ENCODE measurements around the gene UBAP1. TPM values are rescaled to one million over a fixed set of nuclear protein-coding genes. Genes with fewer than 3 reads are reported as not detected.
A peak's percentile ranks its signal among the peaks of the same experiment; 100 is the strongest.
"Not testable (repeated sequence)": the region's sequence is repeated elsewhere in the genome, so short reads cannot be mapped to it uniquely, and the experiment has no call there.

Gene UBAP1
- total RNA-seq, 1 experiment from 2014 or later: 40.4 TPM

DNA sequence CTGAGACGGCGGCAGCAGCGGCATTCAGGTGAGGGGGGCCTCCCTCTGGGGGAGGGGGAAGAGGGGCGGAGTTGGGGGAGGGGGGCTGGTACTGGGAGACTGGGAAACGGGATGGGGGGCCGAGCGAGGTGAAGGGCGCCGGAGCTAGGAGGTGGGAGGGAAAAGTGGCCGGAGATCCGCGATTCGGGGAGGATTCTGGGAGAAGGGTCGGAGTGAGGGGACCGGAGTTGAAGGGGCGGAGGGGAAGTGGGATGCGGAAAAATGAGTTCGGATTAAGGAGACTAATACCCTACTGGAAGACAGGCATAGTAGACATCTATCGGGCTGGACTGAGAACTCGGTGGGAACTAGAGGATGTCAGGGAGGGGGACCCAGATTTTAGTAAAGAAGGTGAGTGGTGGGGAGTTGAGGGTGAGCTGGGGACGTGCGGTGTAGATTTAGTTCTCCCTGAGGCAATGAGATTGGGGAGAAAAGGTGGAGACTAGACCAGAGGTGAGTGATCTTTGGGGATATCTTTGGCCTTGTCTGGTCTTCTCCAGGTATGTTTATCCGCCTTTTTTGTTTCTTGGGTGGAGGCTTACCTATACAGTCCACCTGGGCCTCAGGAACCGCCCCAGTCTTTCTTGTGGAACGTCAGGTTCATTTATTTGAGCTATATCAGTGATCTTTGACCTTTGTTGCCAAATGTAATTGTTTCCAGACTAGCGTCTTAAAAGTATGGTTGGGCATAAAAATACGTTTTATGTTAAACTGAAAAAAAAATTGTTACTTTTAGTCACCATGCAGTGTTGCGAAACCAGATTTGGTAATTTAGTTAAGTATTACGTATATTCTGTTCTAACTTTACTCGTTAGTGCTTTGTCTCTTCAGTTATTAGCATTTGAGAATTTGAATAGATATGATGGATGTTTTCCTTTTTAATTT is 632 bp downstream of the UBAP1 start:
- peak; percentile 32 for DNase-seq (ENCODE audit: low read depth)

DNA sequence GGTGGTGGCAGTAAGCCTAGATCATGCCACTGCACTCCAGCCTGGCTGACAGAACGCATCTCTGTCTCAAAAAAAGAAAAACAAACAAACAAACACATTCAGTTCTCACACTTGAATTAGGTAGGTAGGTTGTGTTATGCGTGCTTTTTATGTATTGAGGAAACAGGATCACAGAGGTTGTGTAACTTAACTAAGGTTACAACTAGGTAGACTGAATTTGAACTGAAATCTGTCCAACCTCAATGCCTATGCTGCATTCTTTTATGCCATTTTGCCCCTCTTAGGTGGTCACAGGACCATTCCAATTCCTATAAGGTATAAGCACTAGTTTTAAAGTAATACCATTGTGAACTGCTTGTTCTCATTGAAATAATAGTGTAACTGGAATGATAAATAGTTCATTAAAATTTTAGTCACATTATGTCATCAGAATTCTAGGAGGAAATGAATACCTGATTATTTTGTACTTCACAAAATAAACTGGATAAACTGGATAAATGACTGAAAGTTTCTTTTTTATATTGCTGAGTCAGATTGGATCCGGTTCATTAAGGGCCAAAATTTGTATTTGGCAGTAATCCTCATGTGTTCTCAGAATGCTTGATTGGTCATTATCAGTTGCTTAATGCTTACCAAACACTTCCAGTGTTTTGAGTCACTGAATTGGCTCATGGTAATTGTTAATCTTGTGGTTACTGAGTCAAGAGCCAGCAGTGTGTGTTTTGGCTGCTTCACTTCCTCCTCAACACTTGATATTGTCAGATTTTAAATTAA is 7.1 kb downstream of the UBAP1 start:
- peak; percentile 96 for DNase-seq (ENCODE audit: low read depth)

DNA sequence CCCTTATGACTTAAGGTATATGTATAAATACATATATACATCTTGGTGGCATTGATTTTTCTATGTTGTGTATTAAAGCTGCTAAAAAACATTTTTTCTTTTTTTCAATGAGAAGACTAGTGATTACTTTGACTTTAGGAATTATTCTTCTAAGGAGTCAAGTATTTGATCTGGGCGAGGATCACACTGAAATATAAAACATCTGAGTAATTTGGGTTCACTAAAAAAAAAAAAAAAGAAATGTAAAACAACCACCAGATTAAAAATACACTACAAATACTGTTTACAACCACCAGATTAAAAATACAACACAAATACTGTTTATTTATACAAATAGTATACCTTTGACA is 9.0 kb downstream of the UBAP1 start:
- DNase-seq (ENCODE audit: low read depth): no peak

DNA sequence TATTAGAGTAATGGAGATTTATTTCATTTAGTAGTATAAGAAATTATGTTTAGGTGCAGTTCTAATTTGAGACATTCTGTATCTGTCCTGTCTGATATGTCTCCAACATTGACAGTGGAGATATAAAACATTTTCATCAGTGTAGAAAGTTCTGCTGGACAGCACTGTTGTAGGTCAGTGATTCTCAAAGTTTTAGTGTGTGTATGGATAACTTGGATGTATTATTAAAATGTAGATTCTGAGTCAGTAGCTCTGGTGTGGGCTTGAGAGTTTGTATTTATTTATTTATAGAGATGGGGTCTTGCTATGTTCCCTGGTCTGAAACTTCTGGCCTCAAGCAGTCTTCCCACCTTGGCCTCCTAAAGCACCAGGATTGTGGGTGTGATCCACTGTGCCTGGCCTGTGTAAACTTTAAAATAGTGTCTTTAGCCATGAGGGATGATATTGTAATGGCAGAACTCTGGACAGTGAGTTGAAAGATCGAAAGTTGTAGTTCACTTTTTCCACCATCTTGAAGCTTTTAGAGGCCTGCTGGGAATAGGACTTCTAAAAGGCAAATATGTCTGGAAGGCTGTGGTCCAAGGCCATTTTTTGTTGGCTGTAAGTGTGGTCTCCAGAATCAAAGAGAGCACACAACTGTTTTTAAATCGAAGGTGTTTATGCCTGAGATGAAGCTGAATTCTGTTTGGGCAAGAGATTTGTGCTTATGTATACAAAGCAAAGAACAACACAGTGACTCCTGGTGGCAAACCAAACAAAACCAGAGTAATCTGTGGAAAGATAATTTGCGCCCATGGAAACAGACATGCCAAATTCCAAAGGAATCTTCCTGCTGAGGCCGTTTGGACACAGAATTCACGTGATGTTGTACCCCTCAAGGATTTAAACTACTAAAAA is 12.4 kb downstream of the UBAP1 start:
- DNase-seq (ENCODE audit: low read depth): peak; percentile 31

DNA sequence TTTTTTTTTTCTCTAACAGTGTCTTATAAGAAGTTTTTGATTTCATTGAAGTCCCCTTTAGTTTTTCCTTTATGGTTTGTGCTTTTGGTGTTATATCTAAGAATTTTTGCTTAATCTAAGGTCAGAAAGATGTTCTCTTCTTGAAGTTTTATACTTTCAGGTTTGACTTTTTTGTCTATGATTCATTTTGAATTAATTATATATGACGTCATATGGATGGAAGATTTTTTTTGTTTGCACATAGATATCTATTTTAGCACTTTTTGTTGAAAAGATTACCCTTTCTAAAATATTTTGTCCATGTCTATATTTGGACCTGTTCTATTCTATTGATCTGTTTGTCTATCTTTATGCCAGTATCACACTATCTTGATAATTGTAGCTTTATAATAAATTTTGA is 16.3 kb downstream of the UBAP1 start:
- DNase-seq (ENCODE audit: low read depth): no peak

DNA sequence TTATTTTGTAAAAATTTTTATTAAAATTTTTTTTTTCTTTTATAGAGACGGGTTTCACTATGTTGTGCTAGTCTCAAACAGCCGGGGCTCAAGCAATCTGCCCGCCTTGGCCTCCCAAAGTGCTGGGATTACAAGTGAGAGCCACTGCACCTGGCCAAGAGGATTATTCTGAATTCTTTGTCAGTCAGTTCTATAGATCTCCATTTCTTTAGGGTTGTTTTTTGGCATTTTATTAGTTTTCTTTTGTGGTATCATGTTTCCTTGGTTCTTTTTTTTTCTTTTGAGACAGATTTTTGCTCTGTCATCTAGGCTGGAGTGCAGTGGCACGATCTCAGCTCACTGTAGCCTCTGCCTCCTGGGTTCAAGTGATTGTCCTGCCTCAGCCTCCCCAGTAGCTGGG is 18.4 kb downstream of the UBAP1 start:
- DNase-seq (ENCODE audit: low read depth): not testable (repeated sequence)

DNA sequence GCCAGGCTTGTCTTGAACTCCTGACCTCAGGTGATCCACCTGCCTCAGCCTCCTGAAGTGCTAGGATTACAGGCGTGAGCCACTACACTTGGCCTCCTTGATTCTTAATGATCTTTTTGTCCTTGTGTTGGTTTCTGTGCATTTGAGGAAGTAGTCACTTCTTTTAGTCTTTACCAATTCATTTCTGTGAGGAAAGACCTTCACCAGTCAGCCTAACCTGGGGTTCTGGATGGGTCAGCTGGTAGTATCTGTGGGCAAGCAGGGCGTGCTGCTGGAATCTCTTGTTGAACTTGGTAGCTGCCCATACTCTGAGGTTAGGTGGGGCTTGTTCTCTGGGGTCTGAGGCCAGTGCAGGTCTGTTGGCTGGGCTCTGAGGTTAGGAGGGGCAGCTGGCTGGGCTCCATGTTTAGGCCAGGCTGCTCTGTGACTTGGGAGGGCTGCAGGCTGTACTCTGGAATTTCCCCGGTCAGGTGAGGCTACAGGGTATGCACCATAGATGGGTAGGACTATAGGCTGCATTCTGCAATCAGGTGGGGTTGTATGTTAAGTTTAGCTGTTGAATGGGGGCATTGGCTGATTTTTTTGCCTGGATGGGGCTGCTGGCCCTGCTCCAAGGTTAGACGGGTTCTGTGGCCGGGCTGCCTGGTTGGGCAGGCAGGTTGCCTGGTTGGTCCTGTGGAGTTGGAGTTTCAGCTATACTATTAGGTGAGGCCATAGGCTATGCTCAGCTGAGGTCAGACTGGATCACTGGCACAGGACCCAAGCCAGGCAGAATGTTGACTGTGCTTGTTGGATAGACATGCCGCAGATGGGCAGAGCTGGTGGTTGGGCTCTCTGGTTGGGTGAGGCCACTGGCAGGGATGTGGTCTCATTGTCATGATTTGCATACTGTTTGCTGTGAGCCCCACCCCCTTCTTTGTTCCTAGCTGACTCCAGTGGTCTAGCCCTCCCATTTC is 19.2 kb downstream of the UBAP1 start:
- peak; percentile 21 for DNase-seq (ENCODE audit: low read depth)

DNA sequence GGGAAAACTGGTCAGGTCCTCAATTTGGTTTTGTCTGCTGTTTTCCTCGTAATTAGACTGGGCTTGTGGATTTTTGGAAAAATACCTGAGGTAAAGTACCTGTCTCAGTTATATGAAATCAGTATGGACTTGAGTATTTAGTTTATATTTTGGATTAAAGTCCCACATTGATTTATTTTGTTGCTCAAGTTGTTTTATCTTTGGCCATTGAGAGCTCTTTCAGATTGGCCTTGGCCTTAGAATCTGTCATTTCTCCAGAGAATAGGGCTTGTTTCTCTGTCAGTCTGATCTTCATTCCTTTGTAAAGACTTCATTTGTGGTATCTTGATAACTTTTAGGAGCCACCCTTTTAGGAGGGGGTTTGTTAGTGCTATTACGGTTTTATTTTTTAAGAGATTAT is 21.2 kb downstream of the UBAP1 start:
- no peak for DNase-seq (ENCODE audit: low read depth)

DNA sequence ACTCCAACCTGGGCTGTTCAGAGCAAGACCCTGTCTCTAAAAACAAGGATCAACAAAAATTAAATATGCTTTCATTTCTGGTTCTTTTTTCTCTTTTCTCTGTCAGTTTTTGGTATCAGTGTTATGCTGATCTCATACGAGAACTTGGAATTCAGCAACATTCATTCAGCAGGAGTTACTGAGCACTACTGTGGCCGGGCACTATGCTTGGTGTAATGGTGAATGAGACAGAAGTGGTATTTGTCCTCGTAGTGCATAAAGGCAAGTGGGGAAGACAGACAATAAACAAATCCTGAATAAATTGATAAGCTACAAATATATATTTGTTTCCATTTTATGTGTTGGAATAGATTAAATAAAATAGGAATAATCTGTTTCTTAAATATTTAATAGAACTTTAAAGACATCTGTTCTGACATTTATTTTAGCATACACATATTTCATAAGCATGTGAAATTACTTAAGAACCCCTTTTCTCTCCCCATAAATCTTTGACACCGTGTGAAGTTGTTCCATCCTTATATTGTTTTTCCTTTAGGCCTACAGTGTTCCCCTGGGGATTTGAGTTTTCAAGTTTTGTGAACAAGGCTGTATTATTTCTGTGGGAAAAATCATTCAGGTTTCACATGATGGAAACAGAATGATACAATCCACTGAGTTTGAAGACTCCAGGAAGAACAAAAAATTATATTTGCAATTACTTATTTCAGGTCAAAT is 24.6 kb downstream of the UBAP1 start:
- DNase-seq (ENCODE audit: low read depth): no peak

DNA sequence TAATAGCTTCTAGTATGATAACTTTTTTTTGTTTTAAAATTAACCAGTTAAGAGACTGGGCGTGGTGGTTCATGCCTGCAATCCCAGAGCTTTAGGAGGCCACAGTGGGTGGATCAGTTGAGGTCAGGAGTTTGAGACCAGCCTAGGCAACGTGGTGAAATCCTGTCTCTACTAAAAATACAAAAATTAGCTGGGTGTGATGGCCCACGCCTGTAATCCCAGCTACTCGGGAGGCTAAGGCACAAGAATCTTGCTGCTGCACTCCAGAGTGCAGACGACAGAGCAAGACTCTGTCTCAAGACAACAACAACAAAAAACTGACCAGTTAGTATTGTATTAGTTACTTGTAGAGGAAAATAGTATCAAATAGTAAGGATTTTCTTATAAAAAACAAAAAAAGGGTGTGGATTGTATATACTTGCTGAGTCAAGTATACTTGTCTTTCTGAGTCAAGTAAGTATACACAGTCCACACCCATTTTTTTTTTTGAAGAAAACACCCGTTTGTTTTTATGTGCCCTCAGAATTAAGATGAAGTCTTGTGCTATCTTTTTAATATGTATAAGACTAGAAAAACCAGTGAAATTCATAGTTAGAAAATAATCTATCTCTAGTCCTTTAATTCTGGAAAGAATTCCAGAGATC is 25.3 kb downstream of the UBAP1 start:
- DNase-seq (ENCODE audit: low read depth): no peak

DNA sequence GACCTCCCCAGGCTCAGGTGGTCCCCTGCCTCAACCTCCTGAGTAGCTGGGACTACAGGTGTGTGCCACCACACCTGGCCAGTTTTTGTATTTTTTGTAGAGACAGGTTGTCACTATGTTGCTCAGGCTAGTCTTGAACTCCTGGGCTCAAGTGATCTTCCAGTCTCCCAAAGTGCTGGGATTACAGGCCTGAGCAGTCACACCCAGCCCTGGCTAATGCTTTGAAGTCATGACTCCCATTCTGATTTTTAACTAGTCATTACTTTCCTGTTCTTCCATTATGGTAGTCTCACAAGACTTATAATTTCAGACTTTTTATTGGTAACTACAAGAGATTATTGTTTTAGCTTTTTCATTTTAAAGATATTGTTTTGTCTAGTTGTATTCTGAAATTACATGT is 26.3 kb downstream of the UBAP1 start:
- DNase-seq (ENCODE audit: low read depth): no peak

DNA sequence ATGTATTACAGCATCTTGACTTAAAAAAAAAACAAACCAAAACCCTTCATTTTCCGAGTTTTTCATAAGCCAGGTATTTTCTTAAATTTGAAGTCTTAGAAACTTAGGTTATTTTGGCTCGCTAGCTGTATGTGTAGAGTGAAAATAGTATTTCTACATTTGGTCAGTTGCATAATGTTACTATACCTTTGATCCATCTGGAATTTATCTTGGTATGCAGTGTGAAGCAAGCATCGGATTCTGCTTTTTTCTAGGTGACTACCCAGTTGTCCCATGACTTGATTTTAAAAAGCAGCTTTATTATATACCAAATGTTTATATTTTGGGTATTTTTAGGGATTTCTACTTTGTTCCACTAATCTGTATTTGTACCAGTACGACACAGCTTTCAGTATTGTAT is 27.7 kb downstream of the UBAP1 start:
- DNase-seq (ENCODE audit: low read depth): no peak

DNA sequence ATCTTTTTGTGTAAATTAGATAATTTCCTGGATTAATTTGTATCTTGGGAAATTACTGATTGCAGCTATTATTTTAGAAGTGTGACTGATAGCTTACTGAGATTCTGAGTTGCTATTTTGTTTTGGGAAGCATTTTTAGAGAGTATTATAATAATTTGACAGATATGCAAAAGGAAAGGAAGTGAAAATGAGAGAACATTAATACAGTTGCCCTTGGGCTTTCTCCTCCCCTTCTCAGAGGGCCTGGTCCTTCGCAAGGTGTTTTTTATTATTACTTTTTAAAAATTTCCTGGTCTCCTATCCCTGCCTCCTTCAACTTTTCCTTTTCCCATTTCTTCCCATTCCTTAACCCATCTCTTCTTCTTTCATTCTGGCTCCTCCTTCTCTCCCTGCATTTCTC is 32.6 kb downstream of the UBAP1 start:
- no peak for DNase-seq (ENCODE audit: low read depth)

DNA sequence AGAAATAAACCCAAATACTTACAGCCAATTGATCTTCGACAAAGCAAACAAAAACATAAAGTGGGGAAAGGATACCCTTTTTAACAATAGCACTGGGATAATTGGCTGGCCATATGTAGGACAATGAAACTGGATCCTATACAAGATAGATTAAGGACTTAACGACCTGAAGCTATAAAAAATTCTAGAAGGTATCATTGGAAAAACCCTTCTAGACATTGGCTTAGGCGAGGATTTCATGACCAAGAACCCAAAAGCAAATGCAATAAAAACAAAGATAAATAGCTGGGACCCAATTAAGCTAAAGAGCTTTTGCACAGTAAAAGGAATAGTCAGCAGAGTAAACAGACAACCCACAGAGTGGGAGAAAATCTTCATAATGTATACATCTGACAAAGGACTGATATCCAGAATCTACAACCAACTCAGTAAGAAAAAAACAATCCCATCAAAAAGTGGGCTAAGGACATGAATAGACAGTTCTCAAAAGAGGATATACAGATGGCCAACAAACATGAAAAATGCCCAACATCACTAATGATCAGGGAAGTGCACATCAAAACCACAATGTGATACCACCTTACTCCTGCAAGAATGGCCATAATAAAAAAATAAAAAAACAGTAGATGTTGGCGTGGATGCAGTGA is 35.6 kb downstream of the UBAP1 start:
- not testable (repeated sequence) for DNase-seq (ENCODE audit: low read depth)

DNA sequence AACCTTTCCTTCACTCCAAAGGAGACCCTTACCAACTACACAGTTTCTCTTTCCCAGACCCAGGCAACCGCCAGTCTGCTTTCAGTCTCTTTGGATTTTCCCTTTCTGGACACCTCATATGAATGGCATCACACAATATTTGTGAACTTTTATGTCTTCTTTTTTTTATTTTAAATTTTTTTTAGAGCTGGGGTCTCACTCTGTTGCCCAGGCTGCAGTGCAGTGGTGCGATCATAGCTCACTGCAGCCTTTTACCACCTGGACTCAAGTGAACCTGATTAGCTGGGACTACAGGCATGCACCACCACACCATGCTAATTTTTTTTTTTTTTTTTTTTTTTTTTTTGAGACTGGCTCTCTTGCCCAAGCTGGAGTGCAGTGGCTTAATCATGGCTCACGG is 37.5 kb downstream of the UBAP1 start:
- no peak for DNase-seq (ENCODE audit: low read depth)

DNA sequence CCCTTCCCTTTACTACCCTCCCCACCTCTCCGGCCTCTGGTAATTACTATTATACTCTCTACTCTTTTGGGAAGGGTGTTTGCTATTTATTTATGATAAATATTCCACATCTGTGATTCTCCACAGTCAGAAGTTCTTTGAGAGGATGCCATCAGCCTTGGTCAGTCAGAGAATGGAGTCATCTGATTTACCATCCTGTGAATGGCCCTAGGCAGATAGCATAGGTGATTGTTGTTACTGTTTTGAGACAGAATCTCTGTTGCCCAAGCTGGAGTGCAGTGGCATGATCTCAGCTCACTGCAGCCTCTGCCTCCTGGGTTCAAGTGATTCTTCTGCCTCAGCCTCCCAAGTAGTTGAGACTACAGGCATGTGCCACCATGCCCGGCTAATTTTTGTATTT is 38.2 kb downstream of the UBAP1 start:
- peak; percentile 16 for DNase-seq (ENCODE audit: low read depth)

DNA sequence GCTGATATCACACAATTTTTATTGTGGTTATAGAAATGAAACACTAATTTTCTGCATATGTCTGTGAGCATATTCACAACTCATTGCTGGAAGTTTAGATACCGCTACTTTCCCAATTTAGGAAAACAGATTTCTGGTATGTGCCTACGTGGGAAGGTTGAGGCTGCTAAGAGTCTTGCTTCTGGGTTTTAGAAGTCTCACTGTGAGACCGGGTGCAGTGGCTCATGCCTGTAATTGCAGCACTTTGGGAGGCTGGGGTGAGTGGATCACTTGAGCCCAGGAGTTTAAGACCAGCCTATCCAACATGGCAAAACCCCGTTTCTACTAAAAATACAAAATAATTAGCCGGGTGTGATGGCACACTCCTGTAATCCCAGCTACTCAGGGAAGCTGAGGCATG is 39.6 kb downstream of the UBAP1 start:
- DNase-seq (ENCODE audit: low read depth): no peak

DNA sequence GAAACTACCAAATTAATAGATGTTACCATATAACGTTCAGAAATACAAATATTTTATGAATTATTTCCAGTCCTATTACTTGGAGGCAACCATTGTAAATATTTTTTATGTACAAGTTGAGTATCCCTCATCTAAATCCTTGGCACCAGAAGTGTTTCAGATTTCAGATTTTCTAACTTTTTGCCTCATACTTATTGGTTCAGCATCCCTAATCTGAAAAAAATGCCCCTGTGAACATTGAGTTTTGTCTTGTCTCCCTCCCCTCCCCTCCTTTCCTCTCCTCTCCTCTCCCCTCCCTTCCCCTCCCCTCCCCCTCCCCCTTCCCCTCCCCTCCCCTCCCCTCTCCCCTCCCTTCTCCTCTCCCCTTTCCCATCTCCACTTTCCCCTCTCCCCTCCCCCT is 40.6 kb downstream of the UBAP1 start:
- DNase-seq (ENCODE audit: low read depth): no peak

DNA sequence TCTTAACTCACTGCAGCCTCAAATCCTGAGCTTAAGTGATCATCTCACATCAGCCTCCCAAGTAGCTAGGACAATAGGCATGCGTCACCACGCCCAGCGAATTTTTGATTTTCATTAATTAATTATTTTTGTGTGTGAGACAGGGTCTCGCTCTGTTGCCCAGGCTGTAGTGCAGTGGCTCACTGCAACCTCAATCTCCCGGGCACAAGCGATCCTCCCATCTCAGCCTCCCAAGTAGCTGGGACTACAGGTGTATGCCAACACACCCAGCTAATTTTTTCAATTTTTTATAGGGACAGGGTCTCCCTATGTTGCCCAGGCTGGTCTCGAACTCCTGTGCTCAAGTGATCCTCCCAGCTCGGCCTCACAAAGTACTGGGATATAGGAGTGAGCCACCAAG is 41.4 kb downstream of the UBAP1 start:
- no peak for DNase-seq (ENCODE audit: low read depth)

Measured in M059J (cell line).